Stimulated activated CD4-positive, alpha-beta T cell treated with anti-CD3 and anti-CD28 coated beads, Interleukin-1b, Interleukin-23, amount 100 ng/mL, for 24 hours (primary cell): ENCODE results near the gene NDE1.

ENCODE experiments used
- DNase-seq, 4 experiments: peaks; one replicate each; pipeline ENCODE4 v3.0.0-alpha.2; 2020; ENCODE audit warnings: low read depth in 4 of 4, low spot score in 1 of 4

Gene NDE1

DNA sequence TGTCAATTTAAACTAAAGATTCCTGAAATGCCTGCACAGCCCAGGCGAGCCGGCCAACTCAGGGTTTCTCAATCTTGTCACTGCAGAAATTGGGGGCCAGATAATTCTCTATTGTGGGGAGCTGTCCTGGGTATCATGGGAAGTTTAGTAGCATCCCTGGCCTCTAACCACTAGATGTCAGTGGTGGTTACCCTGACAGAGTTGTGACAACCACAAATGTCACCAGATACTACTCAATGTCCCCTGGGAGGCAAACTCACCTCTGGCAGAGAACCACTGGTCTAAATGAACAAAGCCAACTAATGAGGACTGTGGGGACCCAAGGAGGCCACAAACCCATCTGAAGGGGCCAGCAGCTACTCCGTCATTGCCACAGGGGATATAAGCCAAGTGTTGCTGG is 115.8 kb downstream of the NDE1 start:
- DNase-seq: no peak

DNA sequence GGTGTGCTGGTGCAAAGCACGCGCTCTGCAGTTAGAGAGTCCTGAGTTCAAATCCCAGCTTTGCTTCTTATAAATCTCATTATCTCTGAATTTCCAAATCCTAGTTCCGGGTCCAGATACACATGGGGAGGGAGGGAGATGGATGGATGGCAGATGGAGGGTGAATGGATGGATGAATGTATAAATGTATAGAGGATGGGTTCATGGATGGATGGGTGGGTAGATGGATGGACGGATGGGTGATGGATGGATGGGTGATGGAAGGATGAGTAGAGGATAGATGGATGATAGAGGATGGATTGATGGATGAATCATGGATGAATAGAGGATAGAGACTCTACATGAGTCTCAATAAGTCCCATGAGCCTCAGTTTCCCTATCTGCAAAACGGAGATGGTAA is 116.9 kb downstream of the NDE1 start:
- DNase-seq: no peak

DNA sequence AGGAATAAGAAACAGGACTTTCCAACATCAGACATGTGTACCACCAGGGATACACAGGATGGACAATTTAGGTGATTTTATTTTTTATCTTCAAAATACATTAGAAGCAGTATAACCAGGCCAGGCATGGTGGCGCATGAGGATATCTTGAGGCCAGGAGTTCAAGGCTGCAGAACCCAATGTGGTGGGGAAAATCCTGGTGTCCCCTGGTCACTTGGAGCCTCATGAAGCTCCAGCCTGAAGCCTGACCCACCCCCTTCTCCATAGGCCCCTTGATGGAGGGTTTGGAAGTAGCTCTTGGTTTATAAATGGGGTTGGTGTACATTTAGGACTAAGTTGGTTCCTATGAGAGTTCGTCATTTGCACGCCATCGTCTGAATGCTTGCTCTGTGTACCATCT is 118.2 kb downstream of the NDE1 start:
- DNase-seq: no peak

DNA sequence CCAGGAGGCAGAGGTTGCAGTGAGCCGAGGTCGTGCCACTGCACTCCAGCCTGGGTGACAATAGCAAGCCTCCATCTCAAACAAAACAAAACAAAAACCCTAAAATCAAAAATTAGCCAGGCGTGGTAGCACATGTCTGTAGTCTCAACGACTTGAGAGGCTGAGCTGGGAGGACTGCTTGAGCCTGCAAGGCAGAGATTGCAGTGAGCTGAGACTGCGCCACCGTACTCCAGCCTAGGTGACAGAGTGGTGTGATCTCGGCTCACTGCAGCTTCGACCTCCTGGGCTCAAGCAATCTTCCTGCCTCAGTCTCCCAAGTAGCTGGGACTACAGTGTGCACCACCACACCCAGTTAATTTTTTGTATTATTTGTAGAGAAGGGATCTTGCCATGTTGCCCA is 119.2 kb downstream of the NDE1 start:
- no peak for DNase-seq

DNA sequence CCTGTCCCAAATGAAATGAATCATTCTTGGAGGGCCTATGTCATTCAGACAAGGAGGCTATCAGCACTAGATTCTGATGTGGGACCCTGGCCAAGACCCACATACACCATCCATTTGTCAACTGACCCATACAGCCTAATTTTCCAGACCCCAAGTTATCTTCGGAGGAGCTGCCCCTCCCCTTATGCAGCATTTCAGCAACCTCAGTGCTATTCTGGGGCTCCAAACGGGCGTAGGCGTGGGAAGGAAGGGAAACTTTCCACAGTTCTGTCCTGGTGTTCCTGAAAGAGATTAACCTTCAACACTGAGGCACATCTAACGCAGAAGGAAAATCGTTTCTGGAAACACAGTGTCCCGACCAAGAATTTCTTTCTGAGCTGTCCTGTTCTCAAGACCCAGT is 120.1 kb downstream of the NDE1 start:
- DNase-seq: no peak

DNA sequence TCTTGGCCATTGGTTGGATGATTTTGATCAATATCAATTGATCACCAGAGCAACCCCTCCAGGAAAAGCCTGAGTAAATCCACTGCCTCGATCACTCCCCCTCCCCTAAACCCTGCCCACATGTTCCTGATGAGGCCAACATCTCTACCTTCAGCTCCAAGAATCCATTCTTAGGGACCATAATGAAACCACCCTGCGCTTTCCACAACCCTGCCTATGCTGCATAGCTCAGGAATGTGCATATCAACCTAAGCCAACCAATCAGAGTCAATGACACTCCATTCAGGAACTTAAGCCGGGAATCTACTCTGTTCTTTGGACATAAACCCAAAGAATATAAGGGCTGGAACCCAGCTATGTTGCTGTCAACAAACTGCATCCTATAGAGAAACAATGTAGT is 120.5 kb downstream of the NDE1 start:
- no peak for DNase-seq

DNA sequence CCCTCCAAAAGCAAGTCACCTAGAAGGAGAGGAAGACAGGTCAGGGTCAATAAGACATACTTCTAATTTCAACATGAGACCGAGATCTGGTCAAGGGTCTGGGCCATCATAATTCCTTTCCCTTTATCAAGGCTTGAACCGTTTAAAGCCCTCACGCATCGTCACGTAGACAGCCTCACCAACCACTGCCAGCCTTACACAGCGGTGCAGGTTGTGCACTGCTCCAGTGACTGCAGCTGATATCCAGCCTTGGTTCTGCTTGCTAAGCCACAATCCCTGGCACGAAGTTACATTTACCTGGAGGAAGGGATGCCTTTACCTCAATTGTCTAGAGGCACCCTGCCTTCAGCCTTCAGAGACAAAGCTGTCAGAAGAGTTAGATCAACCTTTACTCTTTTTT is 121.6 kb downstream of the NDE1 start:
- no peak for DNase-seq

DNA sequence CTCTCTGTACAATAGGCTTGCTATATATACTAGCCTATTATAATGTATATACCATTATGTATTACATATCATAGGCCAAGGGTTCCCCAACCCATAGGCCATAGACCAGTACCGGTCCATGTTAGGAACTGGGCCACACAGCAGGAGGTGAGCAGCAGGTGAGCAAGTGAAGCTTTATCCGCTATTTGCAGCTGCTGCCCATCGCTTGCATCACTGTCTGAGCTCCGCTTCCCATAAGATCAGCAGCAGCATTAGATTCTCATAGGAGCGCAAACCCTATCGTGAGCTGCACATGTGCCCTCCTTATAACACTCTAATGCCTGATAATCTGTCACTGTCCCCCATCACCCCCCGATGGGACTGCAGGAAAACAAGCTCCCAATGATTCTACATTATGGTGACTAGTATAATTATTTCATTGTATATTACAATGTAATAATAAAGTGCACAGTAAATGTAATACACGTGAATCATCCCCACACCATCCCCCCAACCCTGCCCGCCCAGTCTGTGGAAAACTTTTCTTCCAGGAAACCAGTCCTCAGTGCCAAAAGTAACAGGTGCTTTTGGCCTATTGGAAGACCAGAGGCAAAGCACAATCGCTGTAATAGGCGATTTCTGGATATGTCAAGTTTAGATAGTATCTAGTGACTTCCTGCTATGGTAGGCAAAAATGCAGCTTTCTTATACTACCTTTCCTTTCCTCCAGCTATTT is 122.7 kb downstream of the NDE1 start:
- DNase-seq: no peak

DNA sequence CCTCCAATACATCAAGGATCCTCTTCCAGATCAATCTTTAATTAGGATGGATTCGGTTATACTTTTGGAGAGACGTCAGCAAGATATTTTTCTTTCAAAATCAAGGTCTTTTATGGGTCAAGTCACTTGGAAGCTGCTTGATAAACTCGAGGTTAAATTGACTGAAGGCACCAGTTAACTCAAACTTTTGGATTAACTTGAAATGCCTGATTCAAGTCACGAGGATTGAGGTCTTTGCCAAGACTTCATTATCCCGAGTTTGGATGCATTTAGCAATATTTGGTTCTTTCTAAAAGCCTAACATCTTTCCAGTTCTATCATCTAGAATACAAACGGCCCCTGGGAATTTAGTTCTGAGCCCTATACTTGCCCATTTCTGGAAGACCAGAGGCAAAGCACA is 123.9 kb downstream of the NDE1 start:
- no peak for DNase-seq

DNA sequence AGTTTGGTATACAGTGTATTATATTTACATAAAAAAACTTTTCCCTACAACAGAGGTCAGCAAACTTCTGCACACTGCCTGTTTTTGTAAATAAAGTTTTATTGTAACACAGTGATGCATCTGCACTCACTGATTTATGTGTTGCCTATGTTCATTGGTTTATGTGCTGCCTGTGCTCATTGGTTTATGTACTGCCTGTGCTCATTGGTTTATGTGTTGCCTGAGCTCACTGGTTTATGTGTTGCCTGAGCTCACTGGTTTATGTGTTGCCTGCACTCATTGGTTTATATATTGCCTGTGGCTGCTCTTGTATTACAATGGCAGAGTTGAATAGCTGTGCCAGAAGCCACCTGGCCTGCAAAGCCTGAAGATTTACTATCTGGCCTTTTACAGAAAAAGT is 125.2 kb downstream of the NDE1 start:
- DNase-seq: no peak

DNA sequence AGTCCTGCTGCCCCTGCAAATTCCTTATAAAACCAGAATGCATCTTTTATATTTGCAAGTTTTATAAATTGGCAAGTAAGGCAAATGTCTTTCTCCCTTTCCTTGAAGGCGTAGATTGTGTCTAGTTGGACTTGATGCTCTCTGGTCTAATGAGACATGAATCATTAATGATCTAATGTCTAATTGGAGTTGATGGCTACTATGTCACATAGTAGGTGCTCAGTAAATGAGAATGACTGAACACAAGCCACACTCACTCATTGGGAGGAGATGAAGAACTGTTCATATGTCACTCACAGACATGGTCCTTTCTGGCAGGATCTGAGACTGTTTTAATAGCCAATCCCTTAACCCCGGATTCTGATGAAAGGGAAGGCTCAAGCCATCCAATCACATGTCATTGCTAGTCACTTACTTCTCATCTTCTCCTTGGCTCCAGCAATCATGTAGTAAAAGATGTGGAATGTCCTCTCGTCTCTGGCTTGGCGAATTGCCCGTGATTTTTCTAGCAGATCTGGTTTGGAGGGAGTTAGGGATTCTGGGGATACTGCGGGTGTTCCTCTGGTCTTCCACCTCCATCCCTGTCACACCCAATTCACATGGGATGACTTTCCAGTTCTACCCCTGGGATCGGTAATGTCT is 125.7 kb downstream of the NDE1 start:
- DNase-seq: no peak
